Measurements from ENCODE around the gene SSBP4.

- TF ChIP-seq EZH2 (IDR thresholded peaks at IDR 0.05; ENCODE audit: insufficient read depth, poor library complexity, severe bottlenecking): no peak
- no peak for TF ChIP-seq EZH2phosphoT487 (IDR thresholded peaks at IDR 0.05; ENCODE audit: insufficient read depth, low read depth)
Observed at GRCh38 chr19:18432275-18433014, 13.2 kb downstream of the SSBP4 start.

All from GM23248 (cell line).